GM21529 (cell line): Measurements from ENCODE around the gene KIF5B.
"Not testable (repeated sequence)": the region's sequence is repeated elsewhere in the genome, so short reads cannot be mapped to it uniquely, and the experiment has no call there.

Experiments used
- ATAC-seq: cut with Tn5 transposase; IDR thresholded peaks from one replicate; pipeline ENCODE4 v1.9.1; 2021; ENCODE audit not compliant: unreplicated experiment

The KIF5B gene

GRCh38 chr10:32060347-32060746, 4.1 kb upstream of the KIF5B start:
- no peak for ATAC-seq

- no peak for ATAC-seq
These were observed 3.2 kb upstream of the KIF5B start for GRCh38 chr10:32059472-32059871.

GRCh38 chr10:32057036-32057372, 779 bp upstream of the KIF5B start:
- ATAC-seq, result no peak

GRCh38 chr10:32055478-32056135, 618 bp downstream of the KIF5B start:
- ATAC-seq, result peak; percentile 43

GRCh38 chr10:32054094-32054493, 2.1 kb downstream of the KIF5B start:
- ATAC-seq, result no peak

- not testable (repeated sequence) for ATAC-seq
These were observed 2.8 kb downstream of the KIF5B start for GRCh38 chr10:32053392-32053791.

GRCh38 chr10:32051926-32052325, 4.3 kb downstream of the KIF5B start:
- no peak for ATAC-seq

GRCh38 chr10:32050177-32050576, 6.0 kb downstream of the KIF5B start:
- ATAC-seq, result no peak

- no peak for ATAC-seq
These were observed 7.1 kb downstream of the KIF5B start for GRCh38 chr10:32049113-32049512.

- ATAC-seq, result no peak
These were observed 7.9 kb downstream of the KIF5B start for GRCh38 chr10:32048282-32048681.

- ATAC-seq, result no peak
These were observed 8.3 kb downstream of the KIF5B start for GRCh38 chr10:32047881-32048280.

- no peak for ATAC-seq
These were observed 10.1 kb downstream of the KIF5B start for GRCh38 chr10:32046151-32046550.

GRCh38 chr10:32042730-32043129, 13.5 kb downstream of the KIF5B start:
- not testable (repeated sequence) for ATAC-seq

GRCh38 chr10:32041290-32042028, 14.8 kb downstream of the KIF5B start:
- no peak for ATAC-seq

- ATAC-seq, result no peak
These were observed 16.5 kb downstream of the KIF5B start for GRCh38 chr10:32039734-32040133.

GRCh38 chr10:32038777-32039176, 17.4 kb downstream of the KIF5B start:
- ATAC-seq, result no peak

- ATAC-seq, result no peak
These were observed 19.3 kb downstream of the KIF5B start for GRCh38 chr10:32036922-32037321.

- no peak for ATAC-seq
These were observed 21.2 kb downstream of the KIF5B start for GRCh38 chr10:32035038-32035437.

GRCh38 chr10:32033171-32033570, 23.1 kb downstream of the KIF5B start:
- no peak for ATAC-seq

GRCh38 chr10:32031920-32032319, 24.3 kb downstream of the KIF5B start:
- ATAC-seq, result no peak

GRCh38 chr10:32031424-32031823, 24.8 kb downstream of the KIF5B start:
- ATAC-seq, result no peak

- ATAC-seq, result no peak
These were observed 27.5 kb downstream of the KIF5B start for GRCh38 chr10:32028710-32029109.

- no peak for ATAC-seq
These were observed 33.0 kb downstream of the KIF5B start for GRCh38 chr10:32023264-32023663.
